GM12873 (cell line): Measurements from ENCODE around the gene FAM25A.

ENCODE experiments used
- TF ChIP-seq, protein P1 (sequence below): IDR thresholded peaks from 2 replicates; pipeline ENCODE4 v1.5.1; 2012; ENCODE audit warnings: low read depth, mild to moderate bottlenecking, moderate library complexity, low read length, control low read depth; ENCODE audit not compliant: insufficient read depth; ENCODE audit errors: missing control alignments

The FAM25A gene

DNA sequence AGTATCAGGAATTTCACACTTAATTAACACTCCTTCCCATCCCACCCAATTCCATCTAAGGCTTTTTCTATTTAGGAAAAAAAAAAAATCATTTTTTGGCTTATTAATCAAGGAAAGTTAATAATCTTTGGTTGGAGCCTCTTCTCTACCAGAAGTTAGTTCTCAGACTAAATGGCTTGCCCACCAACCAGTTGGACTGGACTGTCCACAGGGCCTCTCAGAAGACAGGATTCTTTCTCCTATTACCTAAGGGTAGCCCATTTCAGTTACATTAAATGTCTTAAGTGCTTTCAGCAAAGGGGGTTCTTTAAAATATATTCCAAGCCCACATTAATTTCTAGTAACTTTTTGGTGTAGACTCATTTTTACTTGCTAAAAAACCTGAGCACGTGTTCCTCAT is 39.3 kb downstream of the FAM25A start:
- TF ChIP-seq, protein P1, sequence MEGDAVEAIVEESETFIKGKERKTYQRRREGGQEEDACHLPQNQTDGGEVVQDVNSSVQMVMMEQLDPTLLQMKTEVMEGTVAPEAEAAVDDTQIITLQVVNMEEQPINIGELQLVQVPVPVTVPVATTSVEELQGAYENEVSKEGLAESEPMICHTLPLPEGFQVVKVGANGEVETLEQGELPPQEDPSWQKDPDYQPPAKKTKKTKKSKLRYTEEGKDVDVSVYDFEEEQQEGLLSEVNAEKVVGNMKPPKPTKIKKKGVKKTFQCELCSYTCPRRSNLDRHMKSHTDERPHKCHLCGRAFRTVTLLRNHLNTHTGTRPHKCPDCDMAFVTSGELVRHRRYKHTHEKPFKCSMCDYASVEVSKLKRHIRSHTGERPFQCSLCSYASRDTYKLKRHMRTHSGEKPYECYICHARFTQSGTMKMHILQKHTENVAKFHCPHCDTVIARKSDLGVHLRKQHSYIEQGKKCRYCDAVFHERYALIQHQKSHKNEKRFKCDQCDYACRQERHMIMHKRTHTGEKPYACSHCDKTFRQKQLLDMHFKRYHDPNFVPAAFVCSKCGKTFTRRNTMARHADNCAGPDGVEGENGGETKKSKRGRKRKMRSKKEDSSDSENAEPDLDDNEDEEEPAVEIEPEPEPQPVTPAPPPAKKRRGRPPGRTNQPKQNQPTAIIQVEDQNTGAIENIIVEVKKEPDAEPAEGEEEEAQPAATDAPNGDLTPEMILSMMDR = no peak

DNA sequence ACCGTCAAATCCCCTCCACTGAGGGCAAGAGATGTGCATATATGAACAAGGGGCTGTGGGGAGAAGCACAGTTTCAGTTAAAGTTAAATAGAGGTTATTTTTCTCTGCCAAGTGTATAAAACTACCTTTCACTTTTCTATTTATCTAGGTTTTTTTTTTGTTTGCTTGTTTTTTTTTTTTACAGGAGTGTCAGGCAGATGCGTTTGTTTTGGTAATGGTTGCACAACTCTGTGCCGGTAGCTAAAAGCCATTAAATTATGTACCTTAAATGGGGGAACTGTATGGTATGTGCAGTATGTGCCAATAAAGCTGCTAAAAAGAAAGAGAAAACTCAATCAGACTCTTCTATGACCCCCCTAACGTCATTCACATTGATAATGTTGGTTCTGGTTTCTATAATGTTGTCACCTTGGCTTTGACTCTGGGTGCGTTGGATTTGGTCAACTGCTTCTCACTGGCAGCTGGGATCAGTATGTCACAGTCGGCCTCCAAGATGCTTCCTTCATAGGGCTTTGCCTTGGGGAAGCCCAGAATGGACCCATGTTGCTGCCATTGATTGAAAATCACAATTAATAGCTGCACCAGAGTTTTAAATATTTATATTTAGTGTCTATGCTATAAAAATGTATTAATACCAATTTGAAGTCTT is 40.3 kb downstream of the FAM25A start:
- TF ChIP-seq, protein P1 = no peak

DNA sequence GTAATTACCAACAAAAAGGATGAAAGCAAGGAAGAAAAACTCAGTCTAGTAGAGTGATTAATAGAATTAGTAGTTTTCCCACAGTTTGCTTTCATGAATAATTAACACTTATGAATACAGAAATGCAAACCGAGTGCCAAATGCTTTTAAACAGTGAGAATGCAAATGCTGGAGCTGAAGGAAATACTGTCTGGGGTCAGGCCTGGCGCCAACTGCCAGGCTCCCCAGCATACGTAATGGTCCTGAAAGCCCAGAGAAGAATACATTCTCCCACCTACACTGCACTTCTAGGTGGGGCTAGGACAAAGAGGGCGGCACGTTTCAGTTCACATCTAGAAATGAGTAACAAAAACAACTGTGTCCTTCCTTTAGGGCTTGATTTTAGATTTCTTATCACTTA is 44.6 kb downstream of the FAM25A start:
- TF ChIP-seq, protein P1 = no peak

DNA sequence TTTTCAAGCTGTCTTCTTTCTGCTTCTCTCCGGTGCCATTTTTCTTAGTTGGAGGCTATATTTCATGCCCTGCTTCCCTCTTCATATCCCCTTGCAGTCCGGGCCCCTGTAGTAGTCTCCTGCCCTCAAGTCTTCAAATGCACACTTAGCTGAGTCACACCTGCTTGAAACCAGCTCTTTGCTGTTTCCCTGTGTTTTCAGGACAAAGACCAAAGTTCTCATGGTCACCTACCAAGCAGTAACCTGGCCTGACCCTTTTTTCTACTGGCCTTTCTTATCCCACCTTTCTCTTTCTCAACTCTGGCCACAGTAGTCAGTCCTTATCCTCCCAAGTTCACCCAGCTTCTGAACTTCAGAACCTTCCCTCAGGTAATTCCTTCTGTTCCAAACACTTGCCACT is 46.1 kb downstream of the FAM25A start:
- TF ChIP-seq, protein P1 = no peak

DNA sequence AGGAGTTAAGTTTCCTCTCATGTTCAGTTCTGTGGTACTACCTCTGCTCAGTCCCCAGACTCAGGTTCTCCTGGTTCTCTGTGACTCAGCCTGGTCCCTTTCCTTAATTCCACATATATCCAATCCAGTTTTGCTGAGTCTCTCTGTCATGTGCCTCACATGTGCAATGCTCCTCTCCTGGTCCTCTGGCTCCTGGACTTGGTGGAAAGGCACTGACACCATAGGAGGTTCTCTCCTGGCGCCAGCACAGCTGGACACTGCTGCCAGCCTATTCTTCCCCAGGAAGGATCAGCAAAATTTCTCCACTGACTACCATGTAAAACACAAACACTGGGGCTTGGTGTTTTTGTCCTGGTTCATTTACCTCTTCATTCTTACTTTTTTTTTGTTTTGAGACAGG is 46.8 kb downstream of the FAM25A start:
- TF ChIP-seq, protein P1 = no peak

DNA sequence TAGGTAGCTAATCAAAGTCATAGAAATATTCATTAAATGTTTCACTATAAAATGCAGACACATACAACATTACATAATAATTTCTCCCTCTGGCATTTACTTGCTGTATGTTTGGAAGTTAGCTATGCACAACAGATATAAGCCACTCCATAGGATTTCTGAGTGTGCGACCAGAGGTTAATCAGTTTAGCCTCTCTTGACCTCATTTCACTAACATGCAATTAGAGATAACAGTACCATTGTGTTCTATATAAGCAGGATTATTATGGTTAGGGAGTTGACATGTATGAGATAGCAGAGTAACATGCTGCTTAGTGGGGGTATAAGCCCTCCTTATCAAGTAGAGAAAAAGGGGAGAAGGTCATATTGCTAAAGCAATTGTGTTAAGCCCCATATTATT is 48.2 kb downstream of the FAM25A start:
- TF ChIP-seq, protein P1 = no peak

DNA sequence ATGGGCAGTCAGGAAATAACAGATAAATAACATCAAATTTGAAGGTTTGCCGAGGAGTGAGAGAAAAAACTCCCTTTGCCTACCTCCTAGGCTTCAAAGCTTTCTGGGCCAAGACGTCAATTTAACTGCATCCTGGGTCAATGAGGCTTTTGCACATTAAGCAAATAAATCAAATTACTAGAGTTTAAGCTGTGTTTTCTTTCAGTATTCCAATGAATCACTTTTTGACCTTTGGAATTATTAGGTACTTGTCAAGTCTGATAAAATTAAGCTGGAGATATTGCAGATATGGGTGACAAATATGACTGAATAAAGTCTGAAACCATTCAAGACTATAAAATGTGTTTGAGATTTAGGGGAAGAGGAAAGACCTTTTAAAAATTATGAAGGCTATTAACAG is 52.4 kb downstream of the FAM25A start:
- TF ChIP-seq, protein P1 = no peak
